Stimulated activated CD4-positive, alpha-beta T cell treated with anti-CD3 and anti-CD28 coated beads, TNF-alpha, amount 100 ng/mL, for 4 hours (primary cell): ENCODE measurements around the gene TEX50.
"Not testable (repeated sequence)": the region's sequence is repeated elsewhere in the genome, so short reads cannot be mapped to it uniquely, and the experiment has no call there.

ENCODE experiments used
- DNase-seq, 3 experiments: peaks; one replicate each; pipeline ENCODE4 v3.0.0-alpha.2; 2020; ENCODE audit warnings: low read depth in 3 of 3

TEX50 gene, protein sequence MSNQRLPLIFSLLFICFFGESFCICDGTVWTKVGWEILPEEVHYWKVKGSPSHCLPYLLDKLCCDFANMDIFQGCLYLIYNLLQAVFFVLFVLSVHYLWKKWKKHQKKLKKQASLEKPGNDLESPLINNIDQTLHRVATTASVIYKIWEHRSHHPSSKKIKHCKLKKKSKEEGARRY

DNA sequence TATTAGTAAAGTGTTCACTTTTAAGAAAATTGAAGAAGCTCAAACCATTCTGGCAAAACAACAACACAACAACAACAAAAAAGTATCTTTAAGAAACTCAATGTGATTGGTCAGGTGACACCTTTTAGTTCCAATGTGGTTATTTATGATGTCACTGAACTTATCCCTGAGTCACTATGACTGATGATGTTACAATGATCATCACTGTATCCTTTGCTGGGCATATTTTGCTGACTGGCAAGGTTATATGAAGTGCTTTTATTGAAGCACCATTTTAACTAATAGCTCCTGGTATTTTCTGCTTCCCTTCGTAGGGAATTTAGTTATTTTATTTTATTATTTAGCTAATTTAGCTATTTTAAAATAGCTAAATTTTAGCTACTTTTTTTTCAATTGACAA, at the start of gene TEX50:
TEX50 (plus strand) TSS at position 223 of the 400 bp plus-strand sequence. CDS start 184 bp downstream, outside the sequence.
- no peak for DNase-seq

DNA sequence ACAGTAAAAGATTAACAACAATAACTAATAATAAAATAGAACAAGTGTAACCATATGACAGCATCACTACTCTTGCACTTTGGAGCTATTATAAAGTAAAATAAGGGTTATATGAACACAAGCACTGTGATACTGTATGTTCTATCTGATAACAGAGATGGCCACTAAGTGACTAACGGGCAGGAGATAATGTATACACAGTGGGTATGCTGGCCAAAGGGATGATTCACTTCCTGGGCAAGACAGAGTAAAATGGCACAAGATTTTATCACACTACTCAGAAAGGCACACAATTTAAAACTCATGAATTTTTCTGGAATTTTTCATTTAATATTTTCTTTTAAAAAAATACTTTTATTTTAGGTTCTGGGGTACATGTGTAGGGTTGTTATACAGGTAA, 44.6 kb upstream of the TEX50 start:
- no peak for DNase-seq

GRCh38 chr1:173591138-173591537, 44.0 kb upstream of the TEX50 start:
- DNase-seq = not testable (repeated sequence)

GRCh38 chr1:173596097-173596825, 38.9 kb upstream of the TEX50 start:
- no peak for DNase-seq

- no peak for DNase-seq
Observed at GRCh38 chr1:173601588-173601987, 33.5 kb upstream of the TEX50 start.

- no peak for DNase-seq
Observed at GRCh38 chr1:173603056-173603591, 32.0 kb upstream of the TEX50 start, which contains the start of gene SLC9C2. Gene SLC9C2 (minus strand): TSS chr1:173603072. CDS start chr1:173601776, 1,296 bp downstream.

GRCh38 chr1:173608503-173609216, 26.5 kb upstream of the TEX50 start:
- DNase-seq = no peak

- DNase-seq = not testable (repeated sequence)
Observed at GRCh38 chr1:173613086-173613485, 22.1 kb upstream of the TEX50 start.

DNA sequence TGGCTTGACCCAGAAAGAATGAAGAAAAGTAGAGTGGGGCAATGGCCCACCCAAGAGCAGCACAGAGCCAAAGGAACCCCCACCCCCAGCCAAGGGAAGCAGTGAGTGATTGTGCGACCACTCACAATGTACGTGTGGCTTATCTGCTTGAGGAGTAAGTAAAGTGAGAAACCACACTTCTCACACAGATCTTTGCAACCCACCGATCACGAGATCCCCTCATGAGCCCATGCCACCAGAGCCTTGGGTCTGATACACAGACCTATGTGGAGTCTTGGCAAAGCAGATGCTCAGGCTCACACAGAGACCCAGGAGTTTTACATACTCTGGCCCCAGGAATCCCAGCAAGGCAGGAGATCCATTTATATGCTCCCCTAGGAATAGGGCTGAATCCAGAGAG, 18.3 kb upstream of the TEX50 start:
- no peak for DNase-seq

GRCh38 chr1:173627269-173627668, 7.9 kb upstream of the TEX50 start:
- DNase-seq = no peak

GRCh38 chr1:173628888-173629287, 6.2 kb upstream of the TEX50 start:
- no peak for DNase-seq

DNA sequence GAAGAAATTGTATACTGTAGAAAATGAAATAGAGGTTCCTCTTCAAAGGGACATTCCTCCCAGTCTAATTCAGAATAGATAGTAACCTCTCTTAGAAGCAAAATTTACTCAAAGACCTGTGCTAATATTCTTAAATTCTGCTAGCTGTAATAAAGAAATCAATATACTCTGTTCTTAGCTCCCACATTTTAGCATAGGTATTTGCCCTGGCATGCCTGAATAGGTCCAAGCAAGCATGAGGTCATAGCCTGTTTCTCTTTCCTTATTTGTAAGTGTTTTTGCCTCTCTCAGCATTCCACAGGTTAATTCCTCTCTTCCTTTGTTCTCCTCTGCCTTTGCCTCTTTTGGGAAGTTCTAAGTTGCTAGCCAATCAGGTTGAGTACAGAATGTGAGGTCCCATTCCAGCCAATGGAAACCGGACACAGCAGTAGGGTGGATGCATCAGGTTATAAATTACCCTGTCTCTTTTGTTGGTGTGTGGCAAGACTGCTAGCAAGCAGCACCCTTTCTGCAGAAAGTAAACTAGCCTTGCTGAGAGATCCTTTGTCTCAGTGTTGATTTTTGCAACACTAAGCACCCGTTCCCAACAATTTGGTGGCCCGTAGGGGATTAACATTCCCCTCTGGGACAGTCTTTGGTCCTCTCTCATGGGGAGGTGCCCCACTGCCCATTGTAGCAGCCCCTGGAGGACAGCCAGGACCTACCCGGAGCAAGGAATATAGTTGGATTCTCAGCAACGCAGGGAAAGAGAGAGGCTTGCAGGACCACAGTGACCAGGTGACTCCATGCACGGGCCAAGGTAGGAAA, 2.3 kb downstream of the TEX50 start:
- not testable (repeated sequence) for DNase-seq

DNA sequence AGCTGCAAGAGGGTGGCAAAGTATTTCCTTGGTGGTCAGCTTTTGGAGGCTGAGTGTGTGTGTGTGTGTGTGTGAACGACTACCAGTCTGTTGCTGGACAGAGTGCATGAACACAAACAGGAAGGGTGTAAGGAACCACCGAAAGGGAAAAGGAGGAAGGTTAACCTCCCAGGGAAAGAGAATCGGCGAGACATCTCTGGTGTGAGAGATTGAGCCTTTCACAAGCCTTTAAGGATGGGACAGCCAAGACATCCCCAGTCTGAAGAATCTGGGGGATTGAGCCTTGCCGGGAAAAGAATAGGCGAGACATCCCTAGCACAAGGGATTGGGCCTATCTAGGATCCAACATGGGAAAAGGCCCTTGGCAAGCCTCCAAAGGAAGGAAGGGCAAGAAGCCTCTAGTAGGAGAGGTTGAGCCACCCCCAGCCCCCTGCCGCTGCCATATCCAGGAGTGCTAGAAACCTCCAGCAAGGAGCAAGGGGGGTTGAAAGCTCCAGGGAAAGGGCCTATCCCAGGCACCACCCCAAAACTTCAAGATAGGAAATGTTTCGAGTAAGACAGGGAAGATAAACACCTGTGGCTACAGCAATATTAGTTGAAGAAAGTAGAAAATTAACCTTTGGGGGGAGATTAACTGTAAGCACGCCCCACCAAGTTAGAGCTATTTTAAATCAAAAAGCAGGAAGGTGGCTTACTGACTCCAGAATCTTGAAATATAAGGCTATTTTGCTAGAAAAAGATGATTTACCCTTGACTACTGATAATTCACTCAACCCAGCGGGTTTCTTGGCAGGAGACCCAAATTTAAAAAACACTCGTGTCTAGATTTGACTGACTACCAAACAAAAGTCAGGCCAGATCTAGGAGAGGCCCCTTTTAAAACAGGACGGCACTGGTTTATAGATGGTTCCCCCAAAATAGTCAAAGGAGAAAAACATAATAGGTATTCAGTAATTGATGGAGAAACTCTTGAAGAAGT, 3.2 kb downstream of the TEX50 start:
- DNase-seq = no peak

- no peak for DNase-seq
Observed at GRCh38 chr1:173639102-173639501, 4.0 kb downstream of the TEX50 start.

DNA sequence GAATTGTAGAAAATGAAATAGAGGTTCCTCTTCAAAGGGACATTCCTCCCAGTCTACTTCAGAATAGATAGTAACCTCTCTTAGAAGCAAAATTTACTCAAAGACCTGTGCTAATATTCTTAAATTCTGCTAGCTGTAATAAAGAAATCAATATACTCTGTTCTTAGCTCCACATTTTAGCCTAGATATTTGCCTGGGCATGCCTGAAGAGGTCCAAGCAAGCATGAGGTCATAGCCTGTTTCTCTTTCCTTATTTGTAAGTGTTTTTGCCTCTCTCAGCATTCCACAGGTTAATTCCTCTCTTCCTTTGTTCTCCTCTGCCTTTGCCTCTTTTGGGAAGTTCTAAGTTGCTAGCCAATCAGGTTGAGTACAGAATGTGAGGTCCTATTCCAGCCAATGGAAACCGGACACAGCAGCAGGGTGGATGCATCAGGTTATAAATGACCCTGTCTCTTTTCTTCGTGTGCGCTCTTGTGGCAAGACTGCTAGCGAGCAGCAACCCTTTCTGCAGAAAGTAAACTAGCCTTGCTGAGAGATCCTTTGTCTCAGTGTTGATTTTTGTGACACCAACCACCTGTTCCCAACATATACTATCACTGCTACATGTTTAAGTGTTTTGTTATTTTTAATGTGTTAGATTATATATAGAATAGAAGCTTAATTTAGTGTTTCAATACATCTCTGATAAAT, 7.5 kb downstream of the TEX50 start:
- not testable (repeated sequence) for DNase-seq

DNA sequence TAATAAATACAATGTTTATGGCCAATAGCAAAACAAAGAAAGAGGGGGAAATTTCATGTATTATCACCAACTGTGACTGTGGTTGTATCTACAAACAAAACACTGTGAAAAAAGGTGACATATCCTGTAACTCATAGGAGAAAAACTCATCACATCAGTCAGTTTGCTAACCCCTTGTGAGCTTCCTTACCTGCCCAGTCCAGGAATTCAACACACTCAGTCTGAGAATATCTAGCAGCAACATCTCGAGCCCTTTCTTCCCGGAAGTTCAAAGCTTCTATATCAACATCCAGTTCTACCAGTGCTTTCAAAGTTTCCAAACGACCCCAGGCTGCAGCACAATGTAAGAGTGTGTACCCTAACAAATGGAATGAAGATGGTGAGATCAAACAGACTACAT, 11.5 kb downstream of the TEX50 start:
- no peak for DNase-seq

DNA sequence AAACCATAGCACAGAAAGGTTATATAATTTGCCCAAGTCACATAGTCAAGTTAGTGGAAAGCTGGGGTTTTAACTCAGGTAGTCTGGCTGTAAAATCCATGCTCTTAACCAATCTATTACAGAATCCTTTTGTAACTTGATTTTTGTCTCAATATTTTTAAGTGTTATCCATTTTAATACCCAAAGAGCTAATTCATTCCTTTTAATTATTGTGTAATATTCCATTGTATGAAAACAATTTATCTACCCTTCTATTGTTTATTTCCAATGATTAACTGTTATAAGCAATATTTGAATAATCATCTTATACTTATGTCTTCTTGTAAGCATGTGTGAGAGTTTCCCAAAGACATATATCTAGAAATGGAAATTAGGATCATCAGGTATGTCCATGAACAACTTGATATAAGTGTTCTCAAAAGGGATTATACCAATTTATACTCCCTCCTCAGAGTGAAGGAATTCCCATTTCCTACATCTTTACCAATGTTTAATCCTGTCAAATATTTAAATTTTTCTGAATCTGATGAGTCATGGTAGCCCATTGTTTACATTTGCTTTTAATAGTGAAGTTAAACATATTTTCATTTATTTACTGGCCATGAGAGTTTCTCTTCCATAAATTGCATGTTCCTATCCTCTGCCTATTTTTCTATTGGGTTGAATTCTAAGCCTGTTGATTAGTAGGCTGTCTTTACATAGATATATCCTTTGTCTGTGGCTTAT, 13.9 kb downstream of the TEX50 start:
- DNase-seq = no peak

DNA sequence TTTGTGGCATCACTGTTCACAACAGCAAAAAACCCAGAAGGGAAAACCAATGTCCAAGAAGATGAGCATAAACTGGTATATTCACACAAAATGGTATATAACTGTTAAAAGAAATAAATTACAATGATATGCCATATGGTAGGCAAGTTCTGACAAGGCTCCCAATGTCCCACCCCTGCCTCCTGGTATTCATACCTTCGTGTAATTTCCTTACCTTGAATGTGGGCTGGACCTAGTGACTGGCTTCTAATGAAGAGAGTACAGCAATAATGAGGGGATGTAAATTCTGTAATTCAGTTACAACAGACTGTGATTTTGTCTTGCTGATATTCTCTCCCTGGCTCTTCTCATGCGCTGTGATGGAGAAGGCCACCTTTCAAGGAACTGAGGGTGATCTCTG, 25.2 kb downstream of the TEX50 start:
- DNase-seq = no peak

DNA sequence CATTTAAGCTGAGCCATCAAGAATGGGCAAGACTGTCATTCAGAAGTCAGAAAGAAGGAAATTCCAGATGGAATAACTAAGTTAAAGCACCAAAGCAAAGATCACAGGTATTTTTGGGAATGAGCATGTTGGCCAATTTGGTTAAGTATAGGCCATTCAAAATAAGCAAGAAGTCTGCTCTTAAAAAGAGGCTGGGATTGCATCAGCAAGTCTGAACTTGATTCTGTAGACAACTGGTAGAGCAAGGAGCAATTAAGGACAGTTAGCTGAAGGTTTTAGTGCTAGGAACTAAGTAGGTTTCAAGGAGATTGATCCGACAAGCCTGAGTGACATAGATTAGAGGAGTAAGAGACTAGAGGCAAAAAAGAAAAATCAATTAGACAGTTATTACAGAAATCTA, 26.1 kb downstream of the TEX50 start:
- no peak for DNase-seq
